ENCODE data around the gene CD69. TPM values are rescaled to one million over a fixed set of nuclear protein-coding genes. Genes with fewer than 3 reads are reported as not detected.
"Not testable (repeated sequence)": the region's sequence is repeated elsewhere in the genome, so short reads cannot be mapped to it uniquely, and the experiment has no call there.

The CD69 gene
- total and polyA plus RNA-seq, 2 donors (not counting 3 experiments of a cell fraction or from before 2014, with no cell fraction given), result 0.49 to 4.4 TPM

GRCh38 chr12:9740106-9740750 lies 20.5 kb downstream of the CD69 start:
- peaks cover 2% of the 10 kb centered on the region for H3K9me1 ChIP-seq (replicated peaks; ENCODE audit: control insufficient read depth, extremely low read depth, insufficient read depth, low read length)
- TF ChIP-seq FOS (IDR thresholded peaks at IDR 0.05; ENCODE audit: borderline replicate concordance, insufficient read depth, low read length) (no peak), MYC (IDR thresholded peaks at IDR 0.05; ENCODE audit: low read depth, low read length) (no peak), JUN (IDR thresholded peaks at IDR 0.05; ENCODE audit: borderline replicate concordance, insufficient read depth, insufficient read length, low read depth) (no peak), EZH2 (IDR thresholded peaks at IDR 0.05; ENCODE audit: borderline replicate concordance, low read depth, low read length, severe bottlenecking) (no peak), GATA2 (IDR thresholded peaks at IDR 0.05; ENCODE audit: insufficient read depth, insufficient read length, low read depth, low read length) (no peak), MAX (IDR thresholded peaks at IDR 0.05; ENCODE audit: insufficient read depth, insufficient read length) (no peak), CTCF (IDR thresholded peaks at IDR 0.05; ENCODE audit: extremely low read depth in 1 of 2, insufficient read depth in 1 of 2, low read depth in 1 of 2, low read length in 2 of 2) (no peak), POLR2A (IDR thresholded peaks at IDR 0.05; ENCODE audit: low read depth, low read length) (no peak), POLR2AphosphoS5 (IDR thresholded peaks at IDR 0.05; ENCODE audit: insufficient read depth, low read depth, low read length) (no peak)
- no peaks in the 10 kb centered on the region for H3K9me3 ChIP-seq (replicated peaks; ENCODE audit: control insufficient read depth, insufficient read depth, low read length)
- no peak overlapping the region for H2AFZ ChIP-seq (ENCODE audit: low read depth, low read length)
- no peak overlapping the region for H3K4me3 ChIP-seq (replicated peaks in 1 of 3; ENCODE audit: insufficient read depth in 1 of 3, low read depth in 1 of 3, low read length in 3 of 3)
- DNase-seq (ENCODE audit: low read depth, low spot score) (no peak), FAIRE-seq (no peak)
- H3K36me3 ChIP-seq (ENCODE audit: control insufficient read depth in 2 of 2, extremely low read depth in 1 of 2, insufficient read depth in 2 of 2, low read length in 2 of 2), result no peaks in the 10 kb centered on the region
- H3K9ac ChIP-seq (replicated peaks; ENCODE audit: extremely low read depth, insufficient read depth, low read length), result no peak overlapping the region
- ChIA-PET CTCF (interaction anchor here (1.1 kb wide), 1 partner anchor 10 kb away, joined by 6 read pairs; no protein-coding TSS in a partner anchor), POLR2A (no interaction called here)
- intact Hi-C loops (cut with micrococcal nuclease), result no loop called here
- no peaks in the 10 kb centered on the region for H4K20me1 ChIP-seq (replicated peaks; ENCODE audit: control insufficient read depth, extremely low read depth, insufficient read depth, low read length)
- no peak overlapping the region for H3K27ac ChIP-seq (ENCODE audit: insufficient read depth, low read depth, low read length)
- no TSS peak for BruUV-seq (replicated peaks)
- H3K27me3 ChIP-seq (ENCODE audit: control insufficient read depth in 2 of 2, insufficient read depth in 2 of 2, low read length in 2 of 2), result no peaks in the 10 kb centered on the region
- dilution Hi-C loops (cut with MboI; ENCODE audit: extremely low pct_ligation_motif_present, low sequenced_read_pairs), result no loop called here
- H3K4me1 ChIP-seq (ENCODE audit: control insufficient read depth, extremely low read depth, insufficient read depth, low read length), result peaks cover 7% of the 10 kb centered on the region
- H3K79me2 ChIP-seq (ENCODE audit: control insufficient read depth, insufficient read depth, low read length), result no peaks in the 10 kb centered on the region
- no peak overlapping the region for H3K4me2 ChIP-seq (ENCODE audit: insufficient read depth, low read length)

GRCh38 chr12:9739404-9740105 lies 21.1 kb downstream of the CD69 start:
- H3K9ac ChIP-seq (replicated peaks; ENCODE audit: extremely low read depth, insufficient read depth, low read length); H3K4me2 ChIP-seq (ENCODE audit: insufficient read depth, low read length); intact Hi-C loops (cut with micrococcal nuclease); H3K9me3 ChIP-seq (replicated peaks; ENCODE audit: control insufficient read depth, insufficient read depth, low read length); POLR2A ChIA-PET; H3K27me3 ChIP-seq (ENCODE audit: control insufficient read depth in 2 of 2, insufficient read depth in 2 of 2, low read length in 2 of 2); H3K79me2 ChIP-seq (ENCODE audit: control insufficient read depth, insufficient read depth, low read length); dilution Hi-C loops (cut with MboI; ENCODE audit: extremely low pct_ligation_motif_present, low sequenced_read_pairs); BruUV-seq (replicated peaks); H3K4me1 ChIP-seq (ENCODE audit: control insufficient read depth, extremely low read depth, insufficient read depth, low read length); H3K27ac ChIP-seq (ENCODE audit: insufficient read depth, low read depth, low read length); H3K9me1 ChIP-seq (replicated peaks; ENCODE audit: control insufficient read depth, extremely low read depth, insufficient read depth, low read length); DNase-seq (ENCODE audit: low read depth, low spot score); H4K20me1 ChIP-seq (replicated peaks; ENCODE audit: control insufficient read depth, extremely low read depth, insufficient read depth, low read length); H2AFZ ChIP-seq (ENCODE audit: low read depth, low read length); FAIRE-seq; H3K36me3 ChIP-seq (ENCODE audit: control insufficient read depth in 2 of 2, extremely low read depth in 1 of 2, insufficient read depth in 2 of 2, low read length in 2 of 2): not testable (repeated sequence)
- peak overlapping the region in 1 of 3 experiments; percentile 8 for H3K4me3 ChIP-seq (replicated peaks in 1 of 3; ENCODE audit: insufficient read depth in 1 of 3, low read depth in 1 of 3, low read length in 3 of 3)
- CTCF ChIA-PET, result interaction anchor here (1.1 kb wide), 1 partner anchor 11 kb away, joined by 6 read pairs; no protein-coding TSS in a partner anchor

Data from endothelial cell of umbilical vein (primary cell).